ENCODE data around the gene GRM8.

GRM8 gene

GRCh38 chr7:126728967-126729366, 523.8 kb downstream of the GRM8 start:
- H4K20me1 ChIP-seq (ENCODE audit: control insufficient read depth, insufficient read depth, low read depth, low read length), result no peaks in the 10 kb centered on the region
- H3K27me3 ChIP-seq (ENCODE audit: control insufficient read depth, low read length), result no peaks in the 10 kb centered on the region
- TF ChIP-seq EZH2phosphoT487 (IDR thresholded peaks at IDR 0.05; ENCODE audit: borderline replicate concordance, low read length), result no peak
- TF ChIP-seq, protein P1, sequence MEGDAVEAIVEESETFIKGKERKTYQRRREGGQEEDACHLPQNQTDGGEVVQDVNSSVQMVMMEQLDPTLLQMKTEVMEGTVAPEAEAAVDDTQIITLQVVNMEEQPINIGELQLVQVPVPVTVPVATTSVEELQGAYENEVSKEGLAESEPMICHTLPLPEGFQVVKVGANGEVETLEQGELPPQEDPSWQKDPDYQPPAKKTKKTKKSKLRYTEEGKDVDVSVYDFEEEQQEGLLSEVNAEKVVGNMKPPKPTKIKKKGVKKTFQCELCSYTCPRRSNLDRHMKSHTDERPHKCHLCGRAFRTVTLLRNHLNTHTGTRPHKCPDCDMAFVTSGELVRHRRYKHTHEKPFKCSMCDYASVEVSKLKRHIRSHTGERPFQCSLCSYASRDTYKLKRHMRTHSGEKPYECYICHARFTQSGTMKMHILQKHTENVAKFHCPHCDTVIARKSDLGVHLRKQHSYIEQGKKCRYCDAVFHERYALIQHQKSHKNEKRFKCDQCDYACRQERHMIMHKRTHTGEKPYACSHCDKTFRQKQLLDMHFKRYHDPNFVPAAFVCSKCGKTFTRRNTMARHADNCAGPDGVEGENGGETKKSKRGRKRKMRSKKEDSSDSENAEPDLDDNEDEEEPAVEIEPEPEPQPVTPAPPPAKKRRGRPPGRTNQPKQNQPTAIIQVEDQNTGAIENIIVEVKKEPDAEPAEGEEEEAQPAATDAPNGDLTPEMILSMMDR (IDR thresholded peaks at IDR 0.05; ENCODE audit: low read depth, low read length, poor library complexity, severe bottlenecking), result no peak
- H3K36me3 ChIP-seq (ENCODE audit: control insufficient read depth, low read length), result no peaks in the 10 kb centered on the region
- H3K9me2 ChIP-seq (replicated peaks; ENCODE audit: control insufficient read depth, low read length), result no peaks in the 10 kb centered on the region
- H3K9me3 ChIP-seq (ENCODE audit: control insufficient read depth, insufficient read depth, low read length), result no peaks in the 10 kb centered on the region
- H3K4me3 ChIP-seq (ENCODE audit: low read length), result no peak overlapping the region
- H3K4me2 ChIP-seq (ENCODE audit: low read length), result no peak overlapping the region
- H3K4me1 ChIP-seq (ENCODE audit: control insufficient read depth, low read length), result no peaks in the 10 kb centered on the region
- no peaks in the 10 kb centered on the region for H3F3A ChIP-seq (ENCODE audit: control insufficient read depth, insufficient read depth)
- H3K79me2 ChIP-seq (ENCODE audit: control insufficient read depth, low read length), result no peaks in the 10 kb centered on the region
- H3K27ac ChIP-seq (ENCODE audit: low read depth, low read length), result no peak overlapping the region

- no peak overlapping the region for H3K4me2 ChIP-seq (ENCODE audit: low read length)
Measured at GRCh38 chr7:126727930-126728391, 524.8 kb downstream of the GRM8 start.

GRCh38 chr7:126723966-126724544, 528.7 kb downstream of the GRM8 start:
- no peaks in the 10 kb centered on the region for H3K9me2 ChIP-seq (replicated peaks; ENCODE audit: control insufficient read depth, low read length)
- no peaks in the 10 kb centered on the region for H3K79me2 ChIP-seq (ENCODE audit: control insufficient read depth, low read length)
- H3K27ac ChIP-seq (ENCODE audit: low read depth, low read length), result no peak overlapping the region
- H3K9me3 ChIP-seq (ENCODE audit: control insufficient read depth, insufficient read depth, low read length), result no peaks in the 10 kb centered on the region
- no peaks in the 10 kb centered on the region for H4K20me1 ChIP-seq (ENCODE audit: control insufficient read depth, insufficient read depth, low read depth, low read length)
- H3K4me2 ChIP-seq (ENCODE audit: low read length), result no peak overlapping the region
- TF ChIP-seq EZH2phosphoT487 (IDR thresholded peaks at IDR 0.05; ENCODE audit: borderline replicate concordance, low read length), result no peak
- TF ChIP-seq, protein P1 (IDR thresholded peaks at IDR 0.05; ENCODE audit: low read depth, low read length, poor library complexity, severe bottlenecking), result no peak
- peaks cover 5% of the 10 kb centered on the region for H3K4me1 ChIP-seq (ENCODE audit: control insufficient read depth, low read length)
- no peak overlapping the region for H3K4me3 ChIP-seq (ENCODE audit: low read length)
- no peaks in the 10 kb centered on the region for H3K36me3 ChIP-seq (ENCODE audit: control insufficient read depth, low read length)
- no peaks in the 10 kb centered on the region for H3F3A ChIP-seq (ENCODE audit: control insufficient read depth, insufficient read depth)
- H3K27me3 ChIP-seq (ENCODE audit: control insufficient read depth, low read length), result no peaks in the 10 kb centered on the region

More at GRCh38 chr7:126727930-126728391, 524.8 kb downstream of the GRM8 start:
- H3K27ac ChIP-seq (ENCODE audit: low read depth, low read length), result no peak overlapping the region
- no peaks in the 10 kb centered on the region for H3F3A ChIP-seq (ENCODE audit: control insufficient read depth, insufficient read depth)
- no peak overlapping the region for H3K4me3 ChIP-seq (ENCODE audit: low read length)
- no peak for TF ChIP-seq EZH2phosphoT487 (IDR thresholded peaks at IDR 0.05; ENCODE audit: borderline replicate concordance, low read length)
- TF ChIP-seq, protein P1 (IDR thresholded peaks at IDR 0.05; ENCODE audit: low read depth, low read length, poor library complexity, severe bottlenecking), result no peak
- no peaks in the 10 kb centered on the region for H3K79me2 ChIP-seq (ENCODE audit: control insufficient read depth, low read length)
- H3K4me1 ChIP-seq (ENCODE audit: control insufficient read depth, low read length), result no peaks in the 10 kb centered on the region
- H4K20me1 ChIP-seq (ENCODE audit: control insufficient read depth, insufficient read depth, low read depth, low read length), result no peaks in the 10 kb centered on the region
- H3K9me2 ChIP-seq (replicated peaks; ENCODE audit: control insufficient read depth, low read length), result no peaks in the 10 kb centered on the region
- H3K27me3 ChIP-seq (ENCODE audit: control insufficient read depth, low read length), result no peaks in the 10 kb centered on the region
- H3K36me3 ChIP-seq (ENCODE audit: control insufficient read depth, low read length), result no peaks in the 10 kb centered on the region
- no peaks in the 10 kb centered on the region for H3K9me3 ChIP-seq (ENCODE audit: control insufficient read depth, insufficient read depth, low read length)
